ENCODE results near the gene PRR29. TPM values are rescaled to one million over a fixed set of nuclear protein-coding genes. Genes with fewer than 3 reads are reported as not detected.

PRR29 gene
- total RNA-seq, 4 donors from 2014 or later, result 0.13 TPM; not detected in 3

- TF ChIP-seq CTCF (IDR thresholded peaks at IDR 0.05 in 4 of 5, conservative IDR thresholded peaks at IDR 0.05 in 1 of 5), result no peak
- TF ChIP-seq POLR2A (IDR thresholded peaks at IDR 0.05), result no peak
- peak overlapping the region; percentile 65 to 80 (median 74) for H3K27ac ChIP-seq
- ATAC-seq, result peak in 1 of 2 donors; percentile 53
- in situ Hi-C loops (cut with MboI; ENCODE audit: low sequenced_read_pairs in 4 of 4) (no loop called here), intact Hi-C loops (cut with DNase I; ENCODE audit: low total_unique reads) (no loop called here)
- H3K27me3 ChIP-seq, result peaks cover 12 to 23% (median 23%) of the 10 kb centered on the region in 3 donors
- DNase-seq, result peak in 1 of 2 donors; percentile 48
- H3K9me3 ChIP-seq, result no peaks in the 10 kb centered on the region
- no peak overlapping the region for H3K4me3 ChIP-seq
- peaks cover 16 to 21% of the 10 kb centered on the region in 2 donors for H3K4me1 ChIP-seq
- no peaks in the 10 kb centered on the region for H3K36me3 ChIP-seq
These were observed 3.8 kb downstream of the PRR29 start for GRCh38 chr17:64001763-64002529.

- DNase-seq, result no peak
- H3K27me3 ChIP-seq, result peaks cover 9 to 22% (median 21%) of the 10 kb centered on the region in 3 donors
- H3K9me3 ChIP-seq, result no peaks in the 10 kb centered on the region
- H3K4me3 ChIP-seq, result no peak overlapping the region
- no peak for ATAC-seq
- TF ChIP-seq POLR2A (IDR thresholded peaks at IDR 0.05) (no peak), CTCF (IDR thresholded peaks at IDR 0.05 in 4 of 5, conservative IDR thresholded peaks at IDR 0.05 in 1 of 5) (no peak)
- H3K27ac ChIP-seq, result peak overlapping the region; percentile 65 to 80 (median 74)
- H3K4me1 ChIP-seq, result peaks cover 16 to 21% of the 10 kb centered on the region in 2 donors
- no peaks in the 10 kb centered on the region for H3K36me3 ChIP-seq
- intact Hi-C loops (cut with DNase I; ENCODE audit: low total_unique reads), result no loop called here
- in situ Hi-C loops (cut with MboI; ENCODE audit: low sequenced_read_pairs in 4 of 4), result no loop called here
These were observed 4.7 kb downstream of the PRR29 start for GRCh38 chr17:64002658-64003525.

GRCh38 chr17:64003526-64004121 lies 5.5 kb downstream of the PRR29 start:
- intact Hi-C loops (cut with DNase I; ENCODE audit: low total_unique reads) (no loop called here), in situ Hi-C loops (cut with MboI; ENCODE audit: low sequenced_read_pairs in 4 of 4) (no loop called here)
- H3K4me3 ChIP-seq, result no peak overlapping the region
- H3K36me3 ChIP-seq, result no peaks in the 10 kb centered on the region
- H3K27ac ChIP-seq, result peak overlapping the region in 3 of 4 donors; percentile 73 to 80 (median 76)
- TF ChIP-seq POLR2A (IDR thresholded peaks at IDR 0.05) (no peak), CTCF (IDR thresholded peaks at IDR 0.05 in 4 of 5, conservative IDR thresholded peaks at IDR 0.05 in 1 of 5) (no peak)
- peaks cover 9 to 26% of the 10 kb centered on the region in 2 donors for H3K4me1 ChIP-seq
- H3K27me3 ChIP-seq, result peaks cover 7 to 15% (median 14%) of the 10 kb centered on the region in 3 donors
- ATAC-seq, result no peak
- H3K9me3 ChIP-seq, result no peaks in the 10 kb centered on the region
- DNase-seq, result no peak

- peaks cover 9 to 26% of the 10 kb centered on the region in 2 donors for H3K4me1 ChIP-seq
- intact Hi-C loops (cut with DNase I; ENCODE audit: low total_unique reads) (no loop called here), in situ Hi-C loops (cut with MboI; ENCODE audit: low sequenced_read_pairs in 4 of 4) (no loop called here)
These were observed 6.1 kb downstream of the PRR29 start for GRCh38 chr17:64004218-64004770.

More at GRCh38 chr17:64004218-64004770, 6.1 kb downstream of the PRR29 start:
- DNase-seq (no peak), ATAC-seq (no peak)
- H3K4me3 ChIP-seq, result peak overlapping the region in 1 of 4 donors; percentile 50
- H3K27me3 ChIP-seq, result peaks cover 2 to 8% (median 8%) of the 10 kb centered on the region in 3 donors
- no peaks in the 10 kb centered on the region for H3K9me3 ChIP-seq
- TF ChIP-seq POLR2A (IDR thresholded peaks at IDR 0.05) (no peak), CTCF (IDR thresholded peaks at IDR 0.05 in 4 of 5, conservative IDR thresholded peaks at IDR 0.05 in 1 of 5) (no peak)
- no peaks in the 10 kb centered on the region for H3K36me3 ChIP-seq
- peak overlapping the region; percentile 37 to 80 (median 75) for H3K27ac ChIP-seq
